ENCODE measurements around the gene TRMT112.
A peak's percentile ranks its signal among the peaks of the same experiment; 100 is the strongest.

TRMT112 gene

GRCh38 chr11:64269540-64270220, 47.7 kb downstream of the TRMT112 start:
- DNase-seq (ENCODE audit: low spot score): peak; percentile 99

- no peak for DNase-seq (ENCODE audit: low spot score)
These were observed 48.3 kb downstream of the TRMT112 start for GRCh38 chr11:64268893-64269539.

- DNase-seq (ENCODE audit: low spot score): peak; percentile 87
These were observed 49.1 kb downstream of the TRMT112 start for GRCh38 chr11:64268025-64268892.

- DNase-seq (ENCODE audit: low spot score): no peak
These were observed 50.0 kb downstream of the TRMT112 start for GRCh38 chr11:64267207-64267945.

Measured in LoVo (cell line).